Neuronal stem cell (in vitro differentiated cells): ENCODE results near the gene NEBL.

Experiments
- DNase-seq: peaks from one replicate; pipeline ENCODE4 v3.0.0-alpha.2; 2013; ENCODE audit warnings: low spot score
- H2AFZ ChIP-seq: one replicate; pipeline ENCODE4 v1.6.1; 2013; ENCODE audit warnings: mild to moderate bottlenecking, low read length, inconsistent platforms
- H2AK5ac ChIP-seq: 2 replicates; pipeline ENCODE4 v1.6.1; 2013; ENCODE audit warnings: low read depth, mild to moderate bottlenecking, inconsistent platforms, low read length, moderate library complexity, mixed read lengths
- H2BK120ac ChIP-seq: 2 replicates; pipeline ENCODE4 v1.6.1; 2013; ENCODE audit warnings: low read depth, mild to moderate bottlenecking, inconsistent platforms, low read length, moderate library complexity, mixed read lengths
- H2BK12ac ChIP-seq: one replicate; pipeline ENCODE4 v1.6.1; 2013; ENCODE audit warnings: low read length, inconsistent platforms
- H2BK15ac ChIP-seq: 2 replicates; pipeline ENCODE4 v1.6.1; 2013; ENCODE audit warnings: mild to moderate bottlenecking, low read length, inconsistent platforms, mixed read lengths
- H2BK5ac ChIP-seq: one replicate; pipeline ENCODE4 v1.6.1; 2013; ENCODE audit warnings: inconsistent platforms, mild to moderate bottlenecking, low read length, moderate library complexity
- H3K14ac ChIP-seq: one replicate; pipeline ENCODE4 v1.6.1; 2013; ENCODE audit warnings: low read length, inconsistent platforms
- H3K18ac ChIP-seq: 2 replicates; pipeline ENCODE4 v1.6.1; 2013; ENCODE audit warnings: low read length, inconsistent platforms
- H3K23ac ChIP-seq: 2 replicates; pipeline ENCODE4 v1.6.1; 2013; ENCODE audit warnings: low read depth, mild to moderate bottlenecking, mixed read lengths, low read length, inconsistent platforms; ENCODE audit not compliant: poor library complexity
- H3K27ac ChIP-seq: replicated peaks from 3 replicates; pipeline ENCODE4 v1.5.1; 2013; ENCODE audit warnings: low read length, inconsistent platforms
- H3K27me3 ChIP-seq, 3 experiments: 2 replicates each; pipeline ENCODE4 v1.6.1; 2013; ENCODE audit warnings: low read length in 3 of 3, mild to moderate bottlenecking in 2 of 3, inconsistent platforms in 1 of 3, low read depth in 1 of 3, mixed read lengths in 1 of 3, moderate library complexity in 1 of 3; ENCODE audit not compliant: control insufficient read depth in 3 of 3, insufficient read depth in 3 of 3
- H3K36me3 ChIP-seq, 2 donors: replicated peaks in 1 of 2; 2 replicates each; pipeline ENCODE4 v1.6.1; 2013; ENCODE audit warnings: low read length in 2 of 2; ENCODE audit not compliant: control insufficient read depth in 2 of 2, insufficient read depth in 2 of 2
- H3K4ac ChIP-seq: 2 replicates; pipeline ENCODE4 v1.6.1; 2013; ENCODE audit warnings: inconsistent platforms, mild to moderate bottlenecking, low read length, moderate library complexity
- H3K4me1 ChIP-seq, 2 donors: 1 replicate in 1 of 2; 2 replicates in 1 of 2; pipeline ENCODE4 v1.6.1; 2013; ENCODE audit warnings: low read length in 2 of 2, low read depth in 1 of 2; ENCODE audit not compliant: control insufficient read depth in 2 of 2, insufficient read depth in 1 of 2
- H3K4me2 ChIP-seq: one replicate; pipeline ENCODE4 v1.6.1; 2013; ENCODE audit warnings: mild to moderate bottlenecking, low read length, inconsistent platforms; ENCODE audit not compliant: insufficient read depth, poor library complexity, severe bottlenecking
- H3K4me3 ChIP-seq, 2 donors: 2 replicates each; pipeline ENCODE4 v1.5.1; 2013; ENCODE audit warnings: low read length in 2 of 2, mild to moderate bottlenecking in 2 of 2, inconsistent platforms in 1 of 2, moderate library complexity in 1 of 2
- H3K79me1 ChIP-seq: one replicate; pipeline ENCODE4 v1.6.1; 2013; ENCODE audit warnings: low read depth, mild to moderate bottlenecking, inconsistent platforms, low read length, moderate library complexity
- H3K9ac ChIP-seq: one replicate; pipeline ENCODE4 v1.6.1; 2013; ENCODE audit warnings: mild to moderate bottlenecking, low read depth, low read length, inconsistent platforms; ENCODE audit not compliant: poor library complexity
- H3K9me3 ChIP-seq, 2 donors: replicated peaks in 1 of 2; 2 replicates each; pipeline versions ENCODE3 to v1.6.1; 2013; ENCODE audit warnings: low read length in 2 of 2, mild to moderate bottlenecking in 2 of 2, inconsistent platforms in 1 of 2, low read depth in 1 of 2, mixed read lengths in 1 of 2, moderate library complexity in 1 of 2; ENCODE audit not compliant: control insufficient read depth in 2 of 2, insufficient read depth in 1 of 2
- H4K8ac ChIP-seq: one replicate; pipeline ENCODE4 v1.6.1; 2013; ENCODE audit warnings: low read depth, mild to moderate bottlenecking, inconsistent platforms, low read length, moderate library complexity
- H4K91ac ChIP-seq: one replicate; pipeline ENCODE4 v1.6.1; 2013; ENCODE audit warnings: low read length, low read depth, mild to moderate bottlenecking, inconsistent platforms; ENCODE audit not compliant: poor library complexity
- WGBS, 2 donors: extraction: QIAGEN DNeasy Blood & Tissue Kit; methylation state at CpG; one replicate each; pipeline ENCODE4 v1.1.7; 2013; ENCODE audit warnings: missing lambda C conversion rate in 2 of 2, mixed read lengths in 1 of 2; ENCODE audit not compliant: insufficient read length in 2 of 2, insufficient replicate concordance in 1 of 2; ENCODE audit errors: extremely low coverage in 2 of 2; 5-methylcytosine and 5-hydroxymethylcytosine counted together

Gene NEBL

GRCh38 chr10:20768843-20769242 is 128.3 kb downstream of the NEBL start:
- no peak overlapping the region for H2BK120ac ChIP-seq
- no CpG with 5 or more reads among the region's 3 CpGs for WGBS, 2 donors

DNA sequence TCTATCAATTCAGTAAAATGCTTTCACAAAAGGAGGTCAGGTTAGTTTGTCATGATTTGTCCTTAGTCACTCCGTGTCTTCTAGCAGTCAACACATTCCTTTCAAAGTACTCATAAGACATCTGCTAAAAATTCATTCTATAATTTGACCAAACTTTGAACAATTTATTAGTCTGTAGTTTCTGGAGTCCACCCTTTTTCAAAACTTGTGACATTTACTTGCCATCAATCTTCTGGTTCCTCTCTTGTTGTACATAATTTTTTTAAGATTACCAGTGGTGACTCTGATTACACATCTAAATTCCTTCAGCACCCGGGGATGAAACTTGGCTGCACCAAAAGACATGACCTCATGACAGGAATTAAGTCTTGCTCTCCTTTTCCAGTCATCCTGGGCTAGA is 130.1 kb downstream of the NEBL start:
- DNase-seq, result no peak
- no CpG with 5 or more reads among the region's 2 CpGs for WGBS, 2 donors
- Histone ChIP-seq H2BK15ac (no peak overlapping the region), H3K14ac (no peak overlapping the region), H4K91ac (no peak overlapping the region), H3K36me3 (no peaks in the 10 kb centered on the region), H3K18ac (no peak overlapping the region), H3K27ac (no peak overlapping the region), H2AK5ac (no peak overlapping the region), H2BK120ac (no peak overlapping the region), H3K4ac (no peak overlapping the region), H3K27me3 (no peaks in the 10 kb centered on the region), H2BK12ac (no peak overlapping the region), H3K23ac (no peak overlapping the region), H2AFZ (no peak overlapping the region), H3K4me1 (no peaks in the 10 kb centered on the region), H3K4me2 (no peak overlapping the region), H3K9me3 (no peaks in the 10 kb centered on the region), H2BK5ac (no peak overlapping the region), H4K8ac (no peak overlapping the region), H3K4me3 (no peak overlapping the region), H3K79me1 (no peaks in the 10 kb centered on the region), H3K9ac (no peak overlapping the region)

More at GRCh38 chr10:20768843-20769242, 128.3 kb downstream of the NEBL start:
- H3K4me3 ChIP-seq, result no peak overlapping the region
- H2BK12ac ChIP-seq, result no peak overlapping the region
- no peak overlapping the region for H3K14ac ChIP-seq
- peak; percentile 14 for DNase-seq
- no peaks in the 10 kb centered on the region for H3K4me1 ChIP-seq
- H2AK5ac ChIP-seq, result no peak overlapping the region
- H3K4me2 ChIP-seq, result no peak overlapping the region
- H3K9ac ChIP-seq, result no peak overlapping the region
- no peaks in the 10 kb centered on the region for H3K27me3 ChIP-seq
- no peak overlapping the region for H3K23ac ChIP-seq
- H4K91ac ChIP-seq, result no peak overlapping the region
- H3K9me3 ChIP-seq, result no peaks in the 10 kb centered on the region
- H3K18ac ChIP-seq, result no peak overlapping the region
- H3K27ac ChIP-seq, result no peak overlapping the region
- no peak overlapping the region for H3K4ac ChIP-seq
- H2BK15ac ChIP-seq, result no peak overlapping the region
- H2BK5ac ChIP-seq, result no peak overlapping the region
- H3K36me3 ChIP-seq, result no peaks in the 10 kb centered on the region
- no peak overlapping the region for H4K8ac ChIP-seq
- H2AFZ ChIP-seq, result no peak overlapping the region
- no peaks in the 10 kb centered on the region for H3K79me1 ChIP-seq

DNA sequence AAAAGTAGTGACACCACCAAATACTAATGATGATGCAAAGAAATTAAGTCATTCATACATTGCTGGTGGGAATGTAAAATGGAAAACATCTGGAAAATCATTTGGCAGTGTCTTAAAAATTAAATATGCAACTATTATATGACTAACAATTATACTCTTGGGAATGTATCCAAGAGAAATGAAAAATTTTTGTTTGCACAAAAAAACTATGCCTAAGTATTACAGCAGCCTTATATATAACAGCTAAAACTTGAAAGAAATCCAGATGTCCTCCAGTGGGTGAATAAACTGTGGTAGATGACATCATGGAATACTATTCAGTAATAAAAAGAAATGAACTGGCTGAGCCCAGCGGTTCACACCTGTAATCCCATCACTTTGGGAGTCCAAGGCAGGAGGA is 132.0 kb downstream of the NEBL start:
- H4K8ac ChIP-seq, result no peak overlapping the region
- no peak overlapping the region for H2BK12ac ChIP-seq
- WGBS, 2 donors, result no CpG with 5 or more reads among the region's 1 CpG
- no peak overlapping the region for H3K27ac ChIP-seq
- H3K18ac ChIP-seq, result no peak overlapping the region
- no peak overlapping the region for H3K23ac ChIP-seq
- no peak overlapping the region for H2BK15ac ChIP-seq
- no peaks in the 10 kb centered on the region for H3K36me3 ChIP-seq
- H2BK120ac ChIP-seq, result no peak overlapping the region
- H4K91ac ChIP-seq, result no peak overlapping the region
- no peak overlapping the region for H3K4me3 ChIP-seq
- no peak overlapping the region for H3K14ac ChIP-seq
- DNase-seq, result no peak
- no peak overlapping the region for H3K9ac ChIP-seq
- no peak overlapping the region for H2AK5ac ChIP-seq
- H2BK5ac ChIP-seq, result no peak overlapping the region
- no peaks in the 10 kb centered on the region for H3K27me3 ChIP-seq
- no peaks in the 10 kb centered on the region for H3K79me1 ChIP-seq
- H2AFZ ChIP-seq, result no peak overlapping the region
- H3K9me3 ChIP-seq, result no peaks in the 10 kb centered on the region
- H3K4me2 ChIP-seq, result no peak overlapping the region
- no peak overlapping the region for H3K4ac ChIP-seq
- no peaks in the 10 kb centered on the region for H3K4me1 ChIP-seq

DNA sequence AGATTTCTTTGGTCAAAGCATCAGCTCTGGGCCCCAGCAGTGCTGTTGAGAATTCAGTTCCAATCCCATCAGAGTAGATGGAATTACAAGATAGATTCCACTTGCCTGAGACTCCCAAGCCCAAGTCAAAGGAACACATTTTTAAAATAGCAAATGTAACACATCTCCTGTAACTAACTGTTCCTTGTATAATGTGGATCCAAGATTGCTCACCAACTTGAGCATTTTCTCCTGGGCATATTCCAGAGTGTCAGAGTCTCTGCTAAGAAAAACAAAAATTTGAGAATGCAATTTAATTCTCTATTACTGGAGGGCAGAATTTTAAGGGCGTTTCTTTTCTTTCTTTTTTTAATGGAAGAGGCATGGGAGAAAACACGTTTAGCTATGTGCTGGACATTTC is 136.7 kb downstream of the NEBL start:
- H2BK120ac ChIP-seq, result no peak overlapping the region
- H2BK15ac ChIP-seq, result no peak overlapping the region
- no peak overlapping the region for H3K9ac ChIP-seq
- H3K4me3 ChIP-seq, result no peak overlapping the region
- no peak overlapping the region for H3K4ac ChIP-seq
- H3K14ac ChIP-seq, result no peak overlapping the region
- no peak overlapping the region for H2BK12ac ChIP-seq
- H4K8ac ChIP-seq, result no peak overlapping the region
- H3K27ac ChIP-seq, result no peak overlapping the region
- H3K9me3 ChIP-seq, result no peaks in the 10 kb centered on the region
- no peak overlapping the region for H2BK5ac ChIP-seq
- no peaks in the 10 kb centered on the region for H3K27me3 ChIP-seq
- WGBS, 2 donors, result no CpG with 5 or more reads among the region's 2 CpGs
- no peak overlapping the region for H2AK5ac ChIP-seq
- H2AFZ ChIP-seq, result no peak overlapping the region
- H3K4me1 ChIP-seq, result no peaks in the 10 kb centered on the region
- H3K18ac ChIP-seq, result no peak overlapping the region
- no peak overlapping the region for H4K91ac ChIP-seq
- H3K23ac ChIP-seq, result no peak overlapping the region
- no peaks in the 10 kb centered on the region for H3K79me1 ChIP-seq
- no peak for DNase-seq
- no peaks in the 10 kb centered on the region for H3K36me3 ChIP-seq
- H3K4me2 ChIP-seq, result no peak overlapping the region
